Inflammatory macrophage treated with lipopolysaccharide for 4 hours (primary cell): ENCODE data around the gene RAB3IL1.
"Not testable (repeated sequence)": the region's sequence is repeated elsewhere in the genome, so short reads cannot be mapped to it uniquely, and the experiment has no call there.

ENCODE experiments used
- DNase-seq: peaks from one replicate; pipeline ENCODE4 v3.0.0-alpha.2; 2020

RAB3IL1 gene

GRCh38 chr11:61917334-61918109 is at the start of gene RAB3IL1:
RAB3IL1 (minus strand) TSS chr11:61917566; CDS start chr11:61917367, 199 bp downstream.
- DNase-seq = no peak

GRCh38 chr11:61966734-61967115 is 49.4 kb upstream of the RAB3IL1 start:
- no peak for DNase-seq

GRCh38 chr11:61964666-61965271 is 47.4 kb upstream of the RAB3IL1 start:
- DNase-seq = peak; percentile 66

- DNase-seq = no peak
These were observed 46.8 kb upstream of the RAB3IL1 start for GRCh38 chr11:61964058-61964665.

- peak; percentile 94 for DNase-seq
These were observed 46.1 kb upstream of the RAB3IL1 start for GRCh38 chr11:61963282-61964057.

- no peak for DNase-seq
These were observed 45.6 kb upstream of the RAB3IL1 start for GRCh38 chr11:61963016-61963281.

GRCh38 chr11:61962213-61963015 is 45.0 kb upstream of the RAB3IL1 start:
- peak; percentile 68 for DNase-seq

- DNase-seq = no peak
These were observed 44.3 kb upstream of the RAB3IL1 start for GRCh38 chr11:61961570-61962212.

- no peak for DNase-seq
These were observed 43.2 kb upstream of the RAB3IL1 start for GRCh38 chr11:61960532-61960931.

- DNase-seq = no peak
These were observed 42.3 kb upstream of the RAB3IL1 start for GRCh38 chr11:61959678-61960077.

GRCh38 chr11:61959114-61959513 is 41.7 kb upstream of the RAB3IL1 start:
- DNase-seq = no peak

- no peak for DNase-seq
These were observed 41.2 kb upstream of the RAB3IL1 start for GRCh38 chr11:61958590-61958989.

- DNase-seq = no peak
These were observed 39.8 kb upstream of the RAB3IL1 start for GRCh38 chr11:61957021-61957770.

- no peak for DNase-seq
These were observed 39.0 kb upstream of the RAB3IL1 start for GRCh38 chr11:61956191-61957020.

GRCh38 chr11:61955422-61956135 is 38.2 kb upstream of the RAB3IL1 start:
- DNase-seq = peak; percentile 34

- peak; percentile 95 for DNase-seq
These were observed 37.6 kb upstream of the RAB3IL1 start for GRCh38 chr11:61954851-61955421.

- peak; percentile 29 for DNase-seq
These were observed 36.9 kb upstream of the RAB3IL1 start for GRCh38 chr11:61954106-61954850.

- DNase-seq = not testable (repeated sequence)
These were observed 36.3 kb upstream of the RAB3IL1 start for GRCh38 chr11:61953632-61954031.

- no peak for DNase-seq
These were observed 35.5 kb upstream of the RAB3IL1 start for GRCh38 chr11:61952882-61953281.
